GM18909 (cell line): ENCODE results near the gene BTBD16.

Experiments used
- ATAC-seq: cut with Tn5 transposase; IDR thresholded peaks from one replicate; pipeline ENCODE4 v1.9.1; 2021; ENCODE audit warnings: mild to moderate bottlenecking; ENCODE audit not compliant: unreplicated experiment, poor library complexity

Gene BTBD16

GRCh38 chr10:122271076-122271475 is at the start of gene BTBD16:
TSS of gene BTBD16 (plus strand) at chr10:122271296. CDS start at chr10:122275082, 3,786 bp downstream.
- no peak for ATAC-seq

- no peak for ATAC-seq
Observed at GRCh38 chr10:122221958-122222357, 49.1 kb upstream of the BTBD16 start.

- ATAC-seq = no peak
Observed at GRCh38 chr10:122222638-122223037, 48.5 kb upstream of the BTBD16 start.

GRCh38 chr10:122224159-122224558 is 46.9 kb upstream of the BTBD16 start:
- no peak for ATAC-seq

- no peak for ATAC-seq
Observed at GRCh38 chr10:122225330-122225729, 45.8 kb upstream of the BTBD16 start.

- no peak for ATAC-seq
Observed at GRCh38 chr10:122227754-122228153, 43.3 kb upstream of the BTBD16 start.

GRCh38 chr10:122229666-122230065 is 41.4 kb upstream of the BTBD16 start:
- no peak for ATAC-seq

GRCh38 chr10:122230222-122230621 is 40.9 kb upstream of the BTBD16 start:
- ATAC-seq = no peak

- ATAC-seq = no peak
Observed at GRCh38 chr10:122232769-122233168, 38.3 kb upstream of the BTBD16 start.

GRCh38 chr10:122233857-122234348 is 37.2 kb upstream of the BTBD16 start:
- no peak for ATAC-seq

GRCh38 chr10:122234416-122234815 is 36.7 kb upstream of the BTBD16 start:
- ATAC-seq = no peak

- ATAC-seq = no peak
Observed at GRCh38 chr10:122236690-122237306, 34.3 kb upstream of the BTBD16 start.

GRCh38 chr10:122237331-122237990 is 33.6 kb upstream of the BTBD16 start:
- no peak for ATAC-seq

- ATAC-seq = no peak
Observed at GRCh38 chr10:122239578-122240257, 31.4 kb upstream of the BTBD16 start.

- no peak for ATAC-seq
Observed at GRCh38 chr10:122240401-122240800, 30.7 kb upstream of the BTBD16 start.

GRCh38 chr10:122241836-122242235 is 29.3 kb upstream of the BTBD16 start:
- ATAC-seq = no peak

- no peak for ATAC-seq
Observed at GRCh38 chr10:122243550-122243949, 27.5 kb upstream of the BTBD16 start.

GRCh38 chr10:122244001-122244975 is 26.8 kb upstream of the BTBD16 start:
- no peak for ATAC-seq

GRCh38 chr10:122245136-122245535 is 26.0 kb upstream of the BTBD16 start:
- no peak for ATAC-seq

- ATAC-seq = no peak
Observed at GRCh38 chr10:122245897-122246296, 25.2 kb upstream of the BTBD16 start.
